HG02852 (cell line): ENCODE data around the gene PNMA1.

Experiments used
- ATAC-seq: cut with Tn5 transposase; IDR thresholded peaks from one replicate; pipeline ENCODE4 v1.9.1; 2021; ENCODE audit warnings: mild to moderate bottlenecking, moderate library complexity; ENCODE audit not compliant: unreplicated experiment

Gene PNMA1

GRCh38 chr14:73678698-73679097, 35.5 kb downstream of the PNMA1 start:
- ATAC-seq: no peak

DNA sequence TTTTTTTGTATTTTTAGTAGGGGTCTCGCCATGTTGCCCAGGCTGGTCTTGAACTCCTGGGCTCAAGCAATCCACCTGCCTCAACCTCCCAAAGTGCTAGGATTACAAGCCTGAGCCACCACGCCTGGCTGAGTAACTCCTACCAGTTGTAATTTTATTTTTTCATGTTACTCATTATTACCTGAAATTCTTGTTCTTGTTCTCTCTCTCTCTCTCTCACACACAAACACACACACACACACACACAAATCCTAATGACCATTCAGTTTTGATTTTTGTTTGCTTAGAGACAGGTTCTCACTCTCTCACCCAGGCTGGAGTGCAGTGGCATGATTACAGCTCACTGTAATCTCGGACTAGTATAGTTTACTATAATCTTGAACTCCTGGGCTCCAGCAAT, 39.2 kb downstream of the PNMA1 start:
- ATAC-seq: no peak

- ATAC-seq: no peak
Measured at GRCh38 chr14:73667854-73668253, 46.3 kb downstream of the PNMA1 start.

- ATAC-seq: no peak
Measured at GRCh38 chr14:73666583-73666982, 47.6 kb downstream of the PNMA1 start.

DNA sequence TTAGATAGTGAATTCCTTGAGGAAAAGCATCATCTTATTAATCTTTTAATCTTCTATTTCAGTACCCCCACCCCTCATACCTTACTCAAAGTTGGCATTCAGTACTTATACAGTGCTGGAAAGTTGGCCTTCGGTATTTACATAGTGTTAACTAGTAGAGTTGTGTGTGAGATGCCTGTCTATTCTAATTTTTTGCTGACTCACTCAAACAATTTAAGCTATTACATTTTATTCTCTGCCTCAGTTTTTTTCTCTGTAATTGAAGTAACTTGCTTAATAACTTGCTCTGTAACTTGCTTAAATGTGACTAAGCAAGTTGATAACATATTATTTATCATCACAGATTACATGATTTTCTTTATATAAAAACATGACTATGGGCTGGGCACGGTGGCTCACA, 49.1 kb downstream of the PNMA1 start:
- ATAC-seq: no peak

DNA sequence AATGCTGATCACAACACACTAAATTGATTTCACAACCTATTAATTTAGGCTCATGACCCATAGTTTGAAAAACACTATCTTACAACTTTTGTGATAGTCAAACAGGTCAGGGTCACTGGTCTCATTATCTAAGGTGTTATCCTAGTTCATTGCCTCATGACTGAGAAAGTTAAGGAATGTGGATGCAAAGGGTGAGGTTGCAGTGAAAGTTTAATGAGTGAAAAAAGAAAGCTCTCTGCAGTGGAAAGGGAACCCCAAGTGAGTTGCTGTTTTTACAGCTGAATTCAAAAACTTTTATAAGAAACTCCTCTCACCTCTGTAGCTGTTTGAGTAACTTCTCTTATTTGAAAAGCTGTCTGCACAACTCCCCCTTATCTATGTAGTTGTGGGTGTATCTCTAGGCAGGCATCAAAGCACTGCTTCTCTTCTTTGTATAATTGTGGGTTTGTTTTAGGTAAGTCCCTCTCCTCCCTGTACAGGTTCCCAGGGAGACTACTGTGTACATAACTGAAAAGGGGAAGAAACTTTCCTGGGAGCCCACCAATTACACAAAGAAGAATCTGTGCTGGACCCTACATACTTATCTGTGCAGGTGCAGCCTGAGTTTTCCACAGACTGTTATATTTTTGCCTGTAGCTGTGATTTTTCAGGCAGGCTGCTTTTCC, 50.5 kb downstream of the PNMA1 start:
- peak; percentile 61 for ATAC-seq

DNA sequence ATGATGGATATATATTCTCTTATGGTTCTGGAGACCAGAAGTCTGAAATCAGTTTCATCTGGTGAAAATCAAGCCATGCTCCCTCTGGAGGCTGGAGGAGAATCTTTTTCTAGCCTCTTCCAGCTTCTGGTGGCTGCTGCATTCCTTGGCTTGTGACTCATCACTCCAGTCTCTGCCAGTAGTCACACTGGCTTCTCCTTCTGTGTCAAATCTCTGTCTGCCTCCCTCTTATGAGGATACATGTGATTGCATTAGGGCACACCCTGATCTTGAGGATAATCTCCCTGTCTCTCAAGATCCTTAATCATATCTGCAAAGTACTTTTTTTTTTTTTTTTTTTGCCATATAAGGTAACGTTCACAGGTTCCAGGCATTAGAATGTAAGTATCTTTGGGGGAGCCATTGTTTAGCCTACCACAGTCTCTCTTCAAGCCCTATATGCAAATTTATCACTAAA, 51.7 kb downstream of the PNMA1 start:
- ATAC-seq: no peak

DNA sequence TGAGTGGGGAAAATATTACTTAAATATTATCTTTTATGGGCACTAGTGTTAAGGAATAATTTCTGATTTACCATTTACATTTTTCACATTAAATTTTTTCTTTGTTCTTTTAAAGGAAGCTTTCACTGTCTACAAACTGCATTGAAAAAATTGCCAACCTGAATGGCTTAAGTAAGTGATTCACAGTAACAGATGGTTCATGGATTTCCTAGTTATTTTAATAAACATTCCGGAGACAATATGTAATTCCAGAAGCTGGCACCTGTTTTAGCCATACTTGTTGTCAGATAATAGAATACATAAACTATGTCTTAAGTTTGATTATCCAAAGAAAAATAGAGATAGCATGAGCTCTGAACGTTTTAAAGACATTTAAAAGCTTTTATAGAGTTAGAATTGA, 52.3 kb downstream of the PNMA1 start:
- no peak for ATAC-seq
